Smooth muscle cell (in vitro differentiated cells): ENCODE measurements around the gene CHSY1. TPM values are rescaled to one million over a fixed set of nuclear protein-coding genes. Genes with fewer than 3 reads are reported as not detected.

Source experiments
- DNase-seq: peaks from one replicate; lab custom pipeline; 2025; ENCODE audit not compliant: unreplicated experiment; lab: John Stamatoyannopoulos, UW
- H2AFZ ChIP-seq: fragments of 200-600 bp; sonication (generic); 2 replicates; pipeline ENCODE4 v1.6.0; 2016; ENCODE audit warnings: antibody characterized with exemption, low read depth, mild to moderate bottlenecking
- H3F3A ChIP-seq: fragments of 200-600 bp; sonication (generic); 2 replicates; pipeline ENCODE4 v1.6.0; 2017; ENCODE audit warnings: antibody characterized with exemption, low read depth
- H3K27ac ChIP-seq: fragments of 200-600 bp; sonication (generic); 2 replicates; pipeline ENCODE4 v1.5.1; 2016; ENCODE audit warnings: low read depth, mild to moderate bottlenecking
- H3K27me3 ChIP-seq: fragments of 200-600 bp; sonication (generic); 2 replicates; pipeline ENCODE4 v1.6.1; 2016; ENCODE audit warnings: low read depth, mild to moderate bottlenecking
- H3K36me3 ChIP-seq: fragments of 200-600 bp; sonication (generic); 2 replicates; pipeline ENCODE4 v1.5.1; 2016; ENCODE audit warnings: low read depth
- H3K4me1 ChIP-seq: fragments of 200-600 bp; sonication (generic); 2 replicates; pipeline ENCODE4 v1.5.1; 2016; ENCODE audit warnings: low read depth
- H3K4me2 ChIP-seq: fragments of 200-600 bp; sonication (generic); 2 replicates; pipeline ENCODE4 v1.6.0; 2016; ENCODE audit warnings: mild to moderate bottlenecking
- H3K4me3 ChIP-seq: fragments of 200-600 bp; sonication (generic); 2 replicates; pipeline ENCODE4 v1.5.1; 2016; ENCODE audit warnings: mild to moderate bottlenecking
- H3K79me2 ChIP-seq: fragments of 200-600 bp; sonication (generic); 2 replicates; pipeline ENCODE4 v1.6.0; 2016; ENCODE audit warnings: low read depth, mild to moderate bottlenecking
- H3K9ac ChIP-seq: fragments of 200-600 bp; sonication (generic); 2 replicates; pipeline ENCODE4 v1.6.0; 2016; ENCODE audit warnings: low read depth
- H3K9me3 ChIP-seq: fragments of 200-600 bp; sonication (generic); replicated peaks from 2 replicates; pipeline ENCODE4 v1.5.1; 2016; ENCODE audit warnings: low read depth
- H4K20me1 ChIP-seq: fragments of 200-600 bp; sonication (generic); 2 replicates; pipeline ENCODE4 v1.6.0; 2016; ENCODE audit warnings: low read depth
- WGBS: methylation state at CpG from one replicate; pipeline ENCODE4 v1.1.7; 2016; ENCODE audit warnings: low lambda C conversion rate; 5-methylcytosine and 5-hydroxymethylcytosine counted together
- polyA plus RNA-seq: library from polyadenylated mRNA; unstranded; fragments of >200 nt; fragmentation: Nextera tagmentation; extraction: Ambion mirVana; gene quantifications from 2 replicates; pipeline ENCODE4 v1.2.1, GENCODE V29; 2016
- total RNA-seq: library from RNA; depleted of rRNA; stranded (reverse); fragments of >200 nt; gene quantifications from 2 replicates; pipeline ENCODE4 v1.2.3, GENCODE V29; 2014
- TF ChIP-seq, protein P1 (sequence below): fragments of 200-600 bp; sonication (generic); IDR thresholded peaks from 2 replicates; pipeline ENCODE4 v1.5.1; 2017; ENCODE audit warnings: borderline replicate concordance, mild to moderate bottlenecking, antibody characterized with exemption; ENCODE audit not compliant: insufficient read depth, poor library complexity, severe bottlenecking

Gene CHSY1
- total and polyA plus RNA-seq, 2 experiments from 2014 or later, result 106 to 123 TPM

DNA sequence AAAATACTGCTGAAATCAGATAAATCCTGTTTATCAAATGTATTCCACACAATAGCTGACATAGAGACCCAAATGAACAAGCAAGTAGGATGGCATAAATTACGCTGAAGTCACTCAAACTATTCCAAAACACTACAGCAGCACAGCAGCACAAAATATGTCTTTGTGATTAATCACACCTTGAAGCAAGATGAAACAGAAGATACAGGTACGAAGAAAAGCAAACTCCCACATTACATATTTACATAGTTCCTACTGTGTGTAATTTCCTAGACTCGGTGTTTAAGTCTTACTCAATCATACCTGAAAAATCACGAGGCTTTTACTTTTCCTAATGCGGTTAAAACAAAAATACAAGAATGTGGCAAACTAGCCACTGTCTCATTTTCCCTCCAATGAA, 38.3 kb downstream of the CHSY1 start:
- WGBS, result 83% methylated on average over 5 of the region's 5 CpGs
- Histone ChIP-seq H3K9me3 (no peaks in the 10 kb centered on the region), H3K4me1 (peaks cover 8% of the 10 kb centered on the region), H3K27ac (peak overlapping the region; percentile 31), H3K79me2 (peaks cover 98% of the 10 kb centered on the region), H3K4me3 (no peak overlapping the region), H3K9ac (no peak overlapping the region), H2AFZ (no peak overlapping the region), H3K27me3 (no peaks in the 10 kb centered on the region), H3K36me3 (no peaks in the 10 kb centered on the region), H3K4me2 (no peak overlapping the region), H4K20me1 (peaks cover 98% of the 10 kb centered on the region), H3F3A (peaks cover 41% of the 10 kb centered on the region)
- TF ChIP-seq, protein P1, sequence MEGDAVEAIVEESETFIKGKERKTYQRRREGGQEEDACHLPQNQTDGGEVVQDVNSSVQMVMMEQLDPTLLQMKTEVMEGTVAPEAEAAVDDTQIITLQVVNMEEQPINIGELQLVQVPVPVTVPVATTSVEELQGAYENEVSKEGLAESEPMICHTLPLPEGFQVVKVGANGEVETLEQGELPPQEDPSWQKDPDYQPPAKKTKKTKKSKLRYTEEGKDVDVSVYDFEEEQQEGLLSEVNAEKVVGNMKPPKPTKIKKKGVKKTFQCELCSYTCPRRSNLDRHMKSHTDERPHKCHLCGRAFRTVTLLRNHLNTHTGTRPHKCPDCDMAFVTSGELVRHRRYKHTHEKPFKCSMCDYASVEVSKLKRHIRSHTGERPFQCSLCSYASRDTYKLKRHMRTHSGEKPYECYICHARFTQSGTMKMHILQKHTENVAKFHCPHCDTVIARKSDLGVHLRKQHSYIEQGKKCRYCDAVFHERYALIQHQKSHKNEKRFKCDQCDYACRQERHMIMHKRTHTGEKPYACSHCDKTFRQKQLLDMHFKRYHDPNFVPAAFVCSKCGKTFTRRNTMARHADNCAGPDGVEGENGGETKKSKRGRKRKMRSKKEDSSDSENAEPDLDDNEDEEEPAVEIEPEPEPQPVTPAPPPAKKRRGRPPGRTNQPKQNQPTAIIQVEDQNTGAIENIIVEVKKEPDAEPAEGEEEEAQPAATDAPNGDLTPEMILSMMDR, result no peak
- DNase-seq, result no peak

DNA sequence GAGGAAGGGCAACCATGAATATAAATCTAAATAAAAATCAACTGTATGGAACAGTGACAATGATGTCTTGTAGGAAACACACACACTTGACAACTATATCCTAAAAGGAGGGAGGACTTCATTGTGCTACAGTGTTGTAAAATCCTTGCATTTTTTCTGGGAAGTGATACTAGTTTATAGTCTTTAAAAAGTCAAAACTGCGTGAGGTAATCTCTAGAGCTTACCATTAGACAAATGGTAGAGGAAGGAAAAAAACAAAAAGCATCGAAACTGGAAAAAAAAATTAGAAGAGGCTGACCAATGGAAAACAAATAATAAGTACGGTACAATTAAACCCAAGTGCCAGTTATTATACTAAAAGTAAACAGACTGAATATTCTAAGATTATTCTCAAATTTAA, 38.7 kb downstream of the CHSY1 start:
- no peak for DNase-seq
- Histone ChIP-seq H3K79me2 (peaks cover 98% of the 10 kb centered on the region), H3K9me3 (no peaks in the 10 kb centered on the region), H3K4me3 (no peak overlapping the region), H2AFZ (no peak overlapping the region), H3K4me2 (peak overlapping the region; percentile 25), H3K27ac (peak overlapping the region; percentile 31), H4K20me1 (peaks cover 98% of the 10 kb centered on the region), H3F3A (peaks cover 40% of the 10 kb centered on the region), H3K4me1 (peaks cover 8% of the 10 kb centered on the region), H3K36me3 (no peaks in the 10 kb centered on the region), H3K27me3 (no peaks in the 10 kb centered on the region), H3K9ac (no peak overlapping the region)
- TF ChIP-seq, protein P1, result no peak
- 63% methylated on average over 3 of the region's 3 CpGs for WGBS

DNA sequence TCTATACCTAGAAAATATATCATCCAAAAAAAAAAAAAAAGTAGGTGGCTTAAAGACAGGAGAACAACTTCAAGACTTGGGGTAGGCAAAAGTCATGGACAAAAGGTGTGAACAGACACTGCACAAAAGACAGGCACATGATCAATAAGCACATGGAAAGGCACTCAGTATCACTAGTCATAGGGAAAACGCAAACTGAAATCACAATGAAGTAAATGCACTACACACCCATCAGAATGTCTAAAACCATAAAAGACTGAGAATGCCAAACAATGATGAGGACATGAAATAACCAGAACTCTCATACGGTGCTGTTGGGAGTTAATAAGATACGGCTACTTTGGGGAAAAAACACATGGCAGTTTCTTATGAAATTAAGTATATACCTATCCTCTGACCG, 40.0 kb downstream of the CHSY1 start:
- H3K9ac ChIP-seq, result no peak overlapping the region
- H4K20me1 ChIP-seq, result peaks cover 98% of the 10 kb centered on the region
- TF ChIP-seq, protein P1, result no peak
- peak overlapping the region; percentile 94 for H3K27ac ChIP-seq
- peaks cover 98% of the 10 kb centered on the region for H3K79me2 ChIP-seq
- H2AFZ ChIP-seq, result no peak overlapping the region
- H3K4me2 ChIP-seq, result peak overlapping the region; percentile 25
- H3K36me3 ChIP-seq, result no peaks in the 10 kb centered on the region
- peaks cover 11% of the 10 kb centered on the region for H3K4me1 ChIP-seq
- H3F3A ChIP-seq, result peaks cover 50% of the 10 kb centered on the region
- H3K27me3 ChIP-seq, result no peaks in the 10 kb centered on the region
- no peak overlapping the region for H3K4me3 ChIP-seq
- 67% methylated on average over 4 of the region's 4 CpGs for WGBS
- no peak for DNase-seq
- no peaks in the 10 kb centered on the region for H3K9me3 ChIP-seq

DNA sequence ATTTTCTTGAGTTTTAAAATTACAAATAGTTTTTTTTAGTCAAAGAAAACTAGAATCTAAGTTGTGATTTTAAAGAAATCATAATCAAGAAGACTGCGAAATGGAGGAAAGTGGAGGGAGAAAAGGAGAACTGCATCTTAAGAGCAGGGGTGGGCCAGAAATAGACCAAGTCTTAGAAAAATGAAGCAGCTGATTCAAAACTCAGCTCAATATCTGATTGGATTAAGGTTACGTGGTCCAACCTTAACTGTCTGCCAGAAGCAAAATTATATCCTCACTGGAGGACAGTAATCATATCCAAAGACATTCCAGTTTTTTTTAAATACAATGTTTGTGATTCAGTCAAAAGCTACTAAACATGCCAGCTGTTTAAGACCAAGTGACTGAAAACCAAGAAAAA, 41.4 kb downstream of the CHSY1 start:
- Histone ChIP-seq H3K9me3 (no peaks in the 10 kb centered on the region), H2AFZ (no peak overlapping the region), H3K36me3 (no peaks in the 10 kb centered on the region), H3K9ac (peak overlapping the region; percentile 73), H3K4me3 (no peak overlapping the region), H3K4me2 (peak overlapping the region; percentile 55), H3K27me3 (no peaks in the 10 kb centered on the region), H4K20me1 (peaks cover 98% of the 10 kb centered on the region), H3K27ac (peak overlapping the region; percentile 94), H3F3A (peaks cover 51% of the 10 kb centered on the region), H3K4me1 (peaks cover 16% of the 10 kb centered on the region), H3K79me2 (peaks cover 98% of the 10 kb centered on the region)
- no peak for DNase-seq
- 61% methylated on average over 2 of the region's 2 CpGs for WGBS
- TF ChIP-seq, protein P1, result no peak
